Trophoblast cell (in vitro differentiated cells and primary cell): ENCODE results near the gene LRMDA.

Experiments used
- DNase-seq, 2 donors: peaks; one replicate each; pipeline ENCODE4 v3.0.0-alpha.2; 2016
- H2AFZ ChIP-seq: 2 replicates; pipeline ENCODE4 v1.6.1; 2013; ENCODE audit warnings: low read length, moderate library complexity, mild to moderate bottlenecking; ENCODE audit not compliant: insufficient read depth, poor library complexity
- H2AK5ac ChIP-seq: 2 replicates; pipeline ENCODE4 v1.6.1; 2013; ENCODE audit warnings: mild to moderate bottlenecking, low read length
- H2BK120ac ChIP-seq: 2 replicates; pipeline ENCODE4 v1.6.1; 2013; ENCODE audit warnings: low read length, mild to moderate bottlenecking, moderate library complexity; ENCODE audit not compliant: insufficient read depth, poor library complexity
- H2BK12ac ChIP-seq: 2 replicates; pipeline ENCODE4 v1.6.1; 2013; ENCODE audit warnings: mild to moderate bottlenecking, low read length, moderate library complexity
- H2BK5ac ChIP-seq: 2 replicates; pipeline ENCODE4 v1.6.1; 2013; ENCODE audit warnings: low read length, low read depth, moderate library complexity, mild to moderate bottlenecking; ENCODE audit not compliant: poor library complexity
- H3K14ac ChIP-seq: 2 replicates; pipeline ENCODE4 v1.6.1; 2013; ENCODE audit warnings: mild to moderate bottlenecking, low read length
- H3K18ac ChIP-seq: 2 replicates; pipeline ENCODE4 v1.6.1; 2013; ENCODE audit warnings: mild to moderate bottlenecking, low read length
- H3K23ac ChIP-seq: 2 replicates; pipeline ENCODE4 v1.6.1; 2013; ENCODE audit warnings: low read length
- H3K27ac ChIP-seq: 2 replicates; pipeline ENCODE4 v1.5.1; 2013; ENCODE audit warnings: low read depth, mild to moderate bottlenecking, inconsistent platforms, low read length, moderate library complexity
- H3K27me3 ChIP-seq: 2 replicates; pipeline ENCODE4 v1.6.1; 2013; ENCODE audit warnings: inconsistent platforms, mild to moderate bottlenecking, low read length, moderate library complexity; ENCODE audit not compliant: insufficient read depth
- H3K36me3 ChIP-seq, 2 experiments: 1 replicate in 1 of 2; 2 replicates in 1 of 2; pipeline ENCODE4 v1.6.1; 2013; ENCODE audit warnings: low read length in 2 of 2, mild to moderate bottlenecking in 2 of 2, moderate library complexity in 1 of 2; ENCODE audit not compliant: insufficient read depth in 2 of 2, control insufficient read depth in 1 of 2
- H3K4ac ChIP-seq: 2 replicates; pipeline ENCODE4 v1.6.1; 2013; ENCODE audit warnings: low read depth, mild to moderate bottlenecking, low read length, moderate library complexity
- H3K4me1 ChIP-seq, 2 experiments: 1 replicate in 1 of 2; 2 replicates in 1 of 2; pipeline ENCODE4 v1.6.1; 2013; ENCODE audit warnings: low read length in 2 of 2, mild to moderate bottlenecking in 2 of 2, moderate library complexity in 1 of 2; ENCODE audit not compliant: insufficient read depth in 2 of 2, control insufficient read depth in 1 of 2
- H3K4me2 ChIP-seq: 2 replicates; pipeline ENCODE4 v1.6.1; 2013; ENCODE audit warnings: inconsistent platforms, mild to moderate bottlenecking, low read length, moderate library complexity
- H3K4me3 ChIP-seq: 2 replicates; pipeline ENCODE4 v1.5.1; 2013; ENCODE audit warnings: mild to moderate bottlenecking, low read depth, low read length, inconsistent platforms
- H3K79me1 ChIP-seq: one replicate; pipeline ENCODE4 v1.6.1; 2013; ENCODE audit warnings: low read length
- H3K79me2 ChIP-seq: 2 replicates; pipeline ENCODE4 v1.6.1; 2013; ENCODE audit warnings: low read length, mild to moderate bottlenecking; ENCODE audit not compliant: control insufficient read depth, insufficient read depth, poor library complexity
- H3K9ac ChIP-seq: 2 replicates; pipeline ENCODE4 v1.6.1; 2013; ENCODE audit warnings: mild to moderate bottlenecking, low read length
- H3K9me3 ChIP-seq: 2 replicates; pipeline ENCODE4 v1.6.1; 2013; ENCODE audit warnings: low read depth, mild to moderate bottlenecking, control low read depth, inconsistent platforms, low read length; ENCODE audit not compliant: insufficient read depth
- H4K12ac ChIP-seq: 2 replicates; pipeline ENCODE4 v1.6.1; 2013; ENCODE audit warnings: low read depth, mild to moderate bottlenecking, low read length, moderate library complexity
- H4K8ac ChIP-seq: 2 replicates; pipeline ENCODE4 v1.6.1; 2013; ENCODE audit warnings: low read depth, mild to moderate bottlenecking, low read length, moderate library complexity
- H4K91ac ChIP-seq: one replicate; pipeline ENCODE4 v1.6.1; 2013; ENCODE audit warnings: low read depth, mild to moderate bottlenecking, low read length, moderate library complexity
- WGBS: extraction: QIAGEN DNeasy Blood & Tissue Kit; methylation state at CpG from one replicate; pipeline ENCODE4 v1.1.7; 2013; ENCODE audit warnings: missing lambda C conversion rate; ENCODE audit not compliant: insufficient read length, insufficient coverage; ENCODE audit errors: extremely low coverage; 5-methylcytosine and 5-hydroxymethylcytosine counted together

LRMDA gene

GRCh38 chr10:76210211-76210610 is 778.8 kb downstream of the LRMDA start:
- no peak overlapping the region for H3K9ac ChIP-seq
- no peak overlapping the region for H4K91ac ChIP-seq
- H3K9me3 ChIP-seq = no peaks in the 10 kb centered on the region
- no peaks in the 10 kb centered on the region for H3K79me2 ChIP-seq
- H3K4me1 ChIP-seq = no peaks in the 10 kb centered on the region
- H3K4ac ChIP-seq = no peak overlapping the region
- WGBS = no CpG with 5 or more reads among the region's 3 CpGs
- no peak overlapping the region for H2AK5ac ChIP-seq
- no peaks in the 10 kb centered on the region for H3K36me3 ChIP-seq
- H3K79me1 ChIP-seq = no peaks in the 10 kb centered on the region
- H4K12ac ChIP-seq = no peak overlapping the region
- no peak overlapping the region for H2AFZ ChIP-seq
- H3K27ac ChIP-seq = no peak overlapping the region
- no peak overlapping the region for H3K4me2 ChIP-seq
- H4K8ac ChIP-seq = no peak overlapping the region
- no peak overlapping the region for H2BK5ac ChIP-seq
- H3K14ac ChIP-seq = no peak overlapping the region
- H3K18ac ChIP-seq = no peak overlapping the region
- H3K4me3 ChIP-seq = no peak overlapping the region
- H3K27me3 ChIP-seq = no peaks in the 10 kb centered on the region
- no peak overlapping the region for H2BK120ac ChIP-seq
- DNase-seq = no peak
- H2BK12ac ChIP-seq = no peak overlapping the region
- H3K23ac ChIP-seq = no peak overlapping the region

- H3K14ac ChIP-seq = no peak overlapping the region
- no peaks in the 10 kb centered on the region for H3K4me1 ChIP-seq
- no peaks in the 10 kb centered on the region for H3K79me1 ChIP-seq
- H3K18ac ChIP-seq = no peak overlapping the region
- no CpG with 5 or more reads among the region's 1 CpG for WGBS
- no peak for DNase-seq
- H3K27ac ChIP-seq = no peak overlapping the region
- no peak overlapping the region for H2BK5ac ChIP-seq
- no peak overlapping the region for H2BK12ac ChIP-seq
- no peak overlapping the region for H4K91ac ChIP-seq
- no peaks in the 10 kb centered on the region for H3K9me3 ChIP-seq
- no peak overlapping the region for H3K9ac ChIP-seq
- H2AFZ ChIP-seq = no peak overlapping the region
- no peaks in the 10 kb centered on the region for H3K36me3 ChIP-seq
- H3K4ac ChIP-seq = no peak overlapping the region
- no peak overlapping the region for H3K23ac ChIP-seq
- no peak overlapping the region for H2AK5ac ChIP-seq
- H4K8ac ChIP-seq = no peak overlapping the region
- H2BK120ac ChIP-seq = no peak overlapping the region
- no peak overlapping the region for H3K4me3 ChIP-seq
- no peaks in the 10 kb centered on the region for H3K79me2 ChIP-seq
- H4K12ac ChIP-seq = no peak overlapping the region
- no peak overlapping the region for H3K4me2 ChIP-seq
- no peaks in the 10 kb centered on the region for H3K27me3 ChIP-seq
Measured at GRCh38 chr10:76211691-76212090, 780.3 kb downstream of the LRMDA start.

DNA sequence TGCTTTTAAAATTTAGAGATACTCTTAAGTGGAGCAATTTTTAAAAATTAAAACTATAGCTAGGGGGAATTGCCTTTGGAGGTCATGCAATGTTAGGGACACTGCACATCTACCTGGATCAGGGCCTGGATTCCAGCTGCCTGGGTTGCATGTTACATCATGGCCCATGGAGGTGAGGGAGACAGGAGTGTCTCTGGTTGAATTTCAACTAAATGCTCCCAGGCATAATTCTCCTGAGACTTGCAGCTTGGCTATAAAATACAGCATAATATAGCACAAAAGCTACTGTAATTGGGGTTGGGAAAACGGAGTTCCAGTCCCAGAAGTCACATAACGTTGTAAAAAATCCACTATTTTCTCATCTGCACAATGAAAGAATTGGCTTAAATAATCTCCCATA is 782.5 kb downstream of the LRMDA start:
- H4K12ac ChIP-seq = no peak overlapping the region
- no peak overlapping the region for H3K4me3 ChIP-seq

GRCh38 chr10:76218035-76218434 is 786.6 kb downstream of the LRMDA start:
- no CpG with 5 or more reads among the region's 6 CpGs for WGBS
- Histone ChIP-seq H3K18ac (no peak overlapping the region), H3K9me3 (no peaks in the 10 kb centered on the region)

More for the DNA sequence above, 782.5 kb downstream of the LRMDA start:
- no peaks in the 10 kb centered on the region for H3K27me3 ChIP-seq
- no peak overlapping the region for H2BK5ac ChIP-seq
- H3K4me2 ChIP-seq = no peak overlapping the region
- no CpG with 5 or more reads among the region's 2 CpGs for WGBS
- no peak overlapping the region for H4K91ac ChIP-seq
- H2AFZ ChIP-seq = no peak overlapping the region
- H3K23ac ChIP-seq = no peak overlapping the region
- H4K8ac ChIP-seq = no peak overlapping the region
- H3K36me3 ChIP-seq = no peaks in the 10 kb centered on the region
- no peak overlapping the region for H3K18ac ChIP-seq
- H3K14ac ChIP-seq = no peak overlapping the region
- no peaks in the 10 kb centered on the region for H3K9me3 ChIP-seq
- no peak for DNase-seq
- no peaks in the 10 kb centered on the region for H3K79me1 ChIP-seq
- no peak overlapping the region for H2BK12ac ChIP-seq
- no peak overlapping the region for H2BK120ac ChIP-seq
- H3K4ac ChIP-seq = no peak overlapping the region
- no peak overlapping the region for H2AK5ac ChIP-seq
- H3K4me1 ChIP-seq = no peaks in the 10 kb centered on the region
- H3K79me2 ChIP-seq = no peaks in the 10 kb centered on the region
- H3K27ac ChIP-seq = no peak overlapping the region
- no peak overlapping the region for H3K9ac ChIP-seq

More at GRCh38 chr10:76218035-76218434, 786.6 kb downstream of the LRMDA start:
- no peaks in the 10 kb centered on the region for H3K36me3 ChIP-seq
- no peak overlapping the region for H4K12ac ChIP-seq
- no peak overlapping the region for H3K27ac ChIP-seq
- H3K79me1 ChIP-seq = no peaks in the 10 kb centered on the region
- no peak overlapping the region for H2BK120ac ChIP-seq
- H3K4me3 ChIP-seq = no peak overlapping the region
- no peak overlapping the region for H3K4ac ChIP-seq
- no peak overlapping the region for H3K4me2 ChIP-seq
- no peak overlapping the region for H4K91ac ChIP-seq
- DNase-seq = no peak
- no peak overlapping the region for H3K23ac ChIP-seq
- H3K9ac ChIP-seq = no peak overlapping the region
- H2AK5ac ChIP-seq = no peak overlapping the region
- no peak overlapping the region for H2BK12ac ChIP-seq
- H3K79me2 ChIP-seq = no peaks in the 10 kb centered on the region
- no peaks in the 10 kb centered on the region for H3K27me3 ChIP-seq
- H2BK5ac ChIP-seq = no peak overlapping the region
- H3K4me1 ChIP-seq = no peaks in the 10 kb centered on the region
- H2AFZ ChIP-seq = no peak overlapping the region
- H4K8ac ChIP-seq = no peak overlapping the region
- no peak overlapping the region for H3K14ac ChIP-seq
